HepG2 (cell line): ENCODE data around the gene TMX3. TPM values are rescaled to one million over a fixed set of nuclear protein-coding genes. Genes with fewer than 3 reads are reported as not detected.
A peak's percentile ranks its signal among the peaks of the same experiment; 100 is the strongest.

ENCODE experiments used
- ASH2L ChIP-seq: fragments of 300-600, 200-600 bp; sonication (generic); IDR thresholded peaks from 2 replicates; pipeline ENCODE4 v1.7.0; 2017; ENCODE audit warnings: low read depth, mild to moderate bottlenecking, moderate library complexity, mixed read lengths, low read length; ENCODE audit not compliant: insufficient read length
- ERF ChIP-seq: IDR thresholded peaks from 2 replicates; pipeline ENCODE4 v1.6.1; 2018; ENCODE audit warnings: missing biosample characterization, missing genetic modification reagents
- ESRRA ChIP-seq: sonication (generic); formaldehyde crosslinking; IDR thresholded peaks from 2 replicates; pipeline ENCODE4 v1.5.1; 2020; ENCODE audit warnings: mild to moderate bottlenecking, low read depth, missing genetic modification reagents
- HIVEP1 ChIP-seq: sonication (generic); formaldehyde crosslinking; IDR thresholded peaks from 2 replicates; pipeline ENCODE4 v1.4.0; 2020; ENCODE audit warnings: mild to moderate bottlenecking, missing genetic modification reagents
- MED1 ChIP-seq: sonication (generic); formaldehyde crosslinking; IDR thresholded peaks from 2 replicates; pipeline ENCODE4 v1.4.0; 2020; ENCODE audit warnings: missing genetic modification reagents
- NBN ChIP-seq: fragments of 450-650 bp; conservative IDR thresholded peaks from 2 replicates; pipeline ENCODE4 v1.6.1; 2017
- RELA ChIP-seq: sonication (generic); formaldehyde crosslinking; IDR thresholded peaks from 2 replicates; pipeline ENCODE4 v1.4.0; 2020; ENCODE audit warnings: missing genetic modification reagents
- RORA ChIP-seq: sonication (generic); formaldehyde crosslinking; IDR thresholded peaks from 2 replicates; pipeline ENCODE4 v1.5.0; 2020; ENCODE audit warnings: mild to moderate bottlenecking, missing genetic modification reagents, moderate library complexity
- SIX1 ChIP-seq: sonication (generic); formaldehyde crosslinking; IDR thresholded peaks from 2 replicates; pipeline ENCODE4 v1.4.0; 2020; ENCODE audit warnings: missing genetic modification reagents, borderline replicate concordance
- SMARCC2 ChIP-seq: fragments of 450-650 bp; IDR thresholded peaks from 2 replicates; pipeline ENCODE4 v1.6.1; 2017; ENCODE audit warnings: antibody characterized with exemption, mild to moderate bottlenecking
- TOE1 ChIP-seq: sonication (generic); formaldehyde crosslinking; IDR thresholded peaks from 2 replicates; pipeline ENCODE4 v1.4.0; 2020; ENCODE audit warnings: mild to moderate bottlenecking, missing genetic modification reagents
- ZMAT3 ChIP-seq: sonication (generic); formaldehyde crosslinking; conservative IDR thresholded peaks from 2 replicates; pipeline ENCODE4 v1.7.0; 2021; ENCODE audit warnings: missing genetic modification reagents
- ZNF20 ChIP-seq: sonication (generic); formaldehyde crosslinking; IDR thresholded peaks from 2 replicates; pipeline ENCODE4 v1.4.0; 2020; ENCODE audit warnings: mild to moderate bottlenecking, moderate library complexity, missing genetic modification reagents
- ZNF367 ChIP-seq: sonication (generic); formaldehyde crosslinking; IDR thresholded peaks from 2 replicates; pipeline ENCODE4 v1.4.0; 2020; ENCODE audit warnings: missing genetic modification reagents, borderline replicate concordance
- ZNF432 ChIP-seq: sonication (generic); formaldehyde crosslinking; IDR thresholded peaks from 2 replicates; pipeline ENCODE4 v1.5.0; 2020; ENCODE audit warnings: missing genetic modification reagents, mild to moderate bottlenecking, borderline replicate concordance
- ZNF567 ChIP-seq: sonication (generic); formaldehyde crosslinking; IDR thresholded peaks from 2 replicates; pipeline ENCODE4 v1.8.1; 2023; ENCODE audit warnings: mild to moderate bottlenecking, missing genetic modification reagents, borderline replicate concordance
- ZNF570 ChIP-seq: sonication (generic); formaldehyde crosslinking; IDR thresholded peaks from 2 replicates; pipeline ENCODE4 v1.4.0; 2020; ENCODE audit warnings: mild to moderate bottlenecking, missing genetic modification reagents, borderline replicate concordance
- ZNF574 ChIP-seq: sonication (generic); formaldehyde crosslinking; IDR thresholded peaks from 2 replicates; pipeline ENCODE4 v1.4.0; 2020; ENCODE audit warnings: missing genetic modification reagents
- ZNF713 ChIP-seq: sonication (generic); formaldehyde crosslinking; IDR thresholded peaks from 2 replicates; pipeline ENCODE4 v1.4.0; 2020; ENCODE audit warnings: mild to moderate bottlenecking, missing genetic modification reagents
- ZSCAN21 ChIP-seq: sonication (generic); formaldehyde crosslinking; IDR thresholded peaks from 2 replicates; pipeline ENCODE4 v1.8.0; 2022; ENCODE audit warnings: mild to moderate bottlenecking, missing genetic modification reagents, moderate library complexity, borderline replicate concordance
- polyA plus RNA-seq, 8 experiments: library from polyadenylated mRNA; depleted of rRNA in 3 of 8; stranded (reverse) in 7 of 8; unstranded in 1 of 8; fragments of >200 nt; fragmentation: Illumina TruSeq in 4 of 8; extraction: Trizol in 4 of 8; gene quantifications; 2 replicates each; pipeline versions ENCODE4 v1.2.1 to v1.2.3, GENCODE V29; 2011 to 2016; ENCODE audit warnings: low read depth in 4 of 8, missing spikeins in 1 of 8, mixed read lengths in 1 of 8; ENCODE audit not compliant: insufficient read depth in 1 of 8
- total RNA-seq, 5 experiments: library from RNA; depleted of rRNA; stranded (reverse); fragments of >200 nt; fragmentation: Illumina TruSeq; extraction: Trizol; gene quantifications; 2 replicates each; pipeline ENCODE4 v1.2.3, GENCODE V29; 2016; ENCODE audit warnings: low read depth in 1 of 5
- TF ChIP-seq, protein P1 (sequence below), 2 experiments: sonication (generic) in 1 of 2; formaldehyde crosslinking in 1 of 2; IDR thresholded peaks; 2 replicates each; pipeline versions ENCODE4 v1.4.0 to v1.6.1; 2018 to 2020; ENCODE audit warnings: missing genetic modification reagents in 2 of 2, borderline replicate concordance in 1 of 2, low read depth in 1 of 2, mild to moderate bottlenecking in 1 of 2, missing biosample characterization in 1 of 2
- TF ChIP-seq, protein P2 (sequence below): IDR thresholded peaks from 2 replicates; pipeline ENCODE4 v1.6.1; 2016; ENCODE audit warnings: missing compliant biosample characterization, missing genetic modification reagents, borderline replicate concordance
- TF ChIP-seq, protein P3 (sequence below): sonication (generic); formaldehyde crosslinking; IDR thresholded peaks from 2 replicates; pipeline ENCODE4 v1.4.0; 2020; ENCODE audit warnings: missing genetic modification reagents

Gene TMX3
- total and polyA plus RNA-seq, 2 of the 13 experiments (the other 11 are each of a cell fraction or from before 2014, with no cell fraction given) = 12.9 to 25.0 TPM

GRCh38 chr18:68714712-68715496 is at the start of gene TMX3 (continued):
- TF ChIP-seq ASH2L = peak; percentile 94
- 0 out of 2 replicates have a peak, but pooled peaks have one; percentile 79 for TF ChIP-seq ZNF713 (CRISPR knock-in tag)
- TF ChIP-seq, protein P1, sequence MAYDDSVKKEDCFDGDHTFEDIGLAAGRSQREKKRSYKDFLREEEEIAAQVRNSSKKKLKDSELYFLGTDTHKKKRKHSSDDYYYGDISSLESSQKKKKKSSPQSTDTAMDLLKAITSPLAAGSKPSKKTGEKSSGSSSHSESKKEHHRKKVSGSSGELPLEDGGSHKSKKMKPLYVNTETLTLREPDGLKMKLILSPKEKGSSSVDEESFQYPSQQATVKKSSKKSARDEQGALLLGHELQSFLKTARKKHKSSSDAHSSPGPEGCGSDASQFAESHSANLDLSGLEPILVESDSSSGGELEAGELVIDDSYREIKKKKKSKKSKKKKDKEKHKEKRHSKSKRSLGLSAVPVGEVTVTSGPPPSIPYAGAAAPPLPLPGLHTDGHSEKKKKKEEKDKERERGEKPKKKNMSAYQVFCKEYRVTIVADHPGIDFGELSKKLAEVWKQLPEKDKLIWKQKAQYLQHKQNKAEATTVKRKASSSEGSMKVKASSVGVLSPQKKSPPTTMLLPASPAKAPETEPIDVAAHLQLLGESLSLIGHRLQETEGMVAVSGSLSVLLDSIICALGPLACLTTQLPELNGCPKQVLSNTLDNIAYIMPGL (CRISPR knock-in tag; IDR thresholded peaks at IDR 0.05; ENCODE audit: borderline replicate concordance in 1 of 2, low read depth in 1 of 2) = peak; percentile 78 to 80; a peak in 3 of 4 replicates
- 0 out of 2 replicates have a peak, but pooled peaks have one; percentile 13 for TF ChIP-seq ZNF367 (CRISPR knock-in tag)
- TF ChIP-seq SMARCC2 = no peak
- TF ChIP-seq MED1 (CRISPR knock-in tag) = peak; percentile 77
- no peak; the same call in 1 of the 2 replicates for TF ChIP-seq ZNF432 (CRISPR knock-in tag)
- TF ChIP-seq ESRRA (CRISPR knock-in tag) = peak; percentile 83
- TF ChIP-seq SIX1 (CRISPR knock-in tag) = no peak
- peak; percentile 88 for TF ChIP-seq ZNF574 (CRISPR knock-in tag)
- TF ChIP-seq, protein P2, sequence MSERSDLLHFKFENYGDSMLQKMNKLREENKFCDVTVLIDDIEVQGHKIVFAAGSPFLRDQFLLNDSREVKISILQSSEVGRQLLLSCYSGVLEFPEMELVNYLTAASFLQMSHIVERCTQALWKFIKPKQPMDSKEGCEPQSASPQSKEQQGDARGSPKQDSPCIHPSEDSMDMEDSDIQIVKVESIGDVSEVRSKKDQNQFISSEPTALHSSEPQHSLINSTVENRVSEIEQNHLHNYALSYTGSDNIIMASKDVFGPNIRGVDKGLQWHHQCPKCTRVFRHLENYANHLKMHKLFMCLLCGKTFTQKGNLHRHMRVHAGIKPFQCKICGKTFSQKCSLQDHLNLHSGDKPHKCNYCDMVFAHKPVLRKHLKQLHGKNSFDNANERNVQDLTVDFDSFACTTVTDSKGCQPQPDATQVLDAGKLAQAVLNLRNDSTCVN = no peak; the same call in 1 of the 2 replicates
- TF ChIP-seq ZNF20 (CRISPR knock-in tag) = no peak
- peak; percentile 72; the same call in 1 of the 2 replicates for TF ChIP-seq TOE1 (CRISPR knock-in tag)
- peak; percentile 99 for TF ChIP-seq ERF (CRISPR knock-in tag)
- TF ChIP-seq, protein P3, sequence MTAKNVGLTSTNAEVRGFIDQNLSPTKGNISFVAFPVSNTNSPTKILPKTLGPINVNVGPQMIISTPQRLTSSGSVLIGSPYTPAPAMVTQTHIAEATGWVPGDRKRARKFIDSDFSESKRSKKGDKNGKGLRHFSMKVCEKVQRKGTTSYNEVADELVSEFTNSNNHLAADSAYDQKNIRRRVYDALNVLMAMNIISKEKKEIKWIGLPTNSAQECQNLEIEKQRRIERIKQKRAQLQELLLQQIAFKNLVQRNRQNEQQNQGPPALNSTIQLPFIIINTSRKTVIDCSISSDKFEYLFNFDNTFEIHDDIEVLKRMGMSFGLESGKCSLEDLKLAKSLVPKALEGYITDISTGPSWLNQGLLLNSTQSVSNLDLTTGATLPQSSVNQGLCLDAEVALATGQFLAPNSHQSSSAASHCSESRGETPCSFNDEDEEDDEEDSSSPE (CRISPR knock-in tag) = peak; percentile 96
- TF ChIP-seq NBN = no peak
- TF ChIP-seq ZNF567 (CRISPR knock-in tag) = no peak; the same call in 1 of the 2 replicates
- TF ChIP-seq ZMAT3 (CRISPR knock-in tag) = peak; percentile 100
- TF ChIP-seq ZSCAN21 (CRISPR knock-in tag) = peak; percentile 92
- TF ChIP-seq RELA (CRISPR knock-in tag) = no peak
- TF ChIP-seq RORA (CRISPR knock-in tag) = no peak
- no peak for TF ChIP-seq ZNF570 (CRISPR knock-in tag)
- peak; percentile 60; the same call in 1 of the 2 replicates for TF ChIP-seq HIVEP1
